Choroid plexus epithelial cell (primary cell): ENCODE data around the gene SMPD2.

Experiments used
- DNase-seq: peaks from one replicate; pipeline ENCODE4 v3.0.0-alpha.2; 2010; ENCODE audit warnings: low read depth
- H3K4me3 ChIP-seq: 2 replicates; pipeline ENCODE4 v1.5.1; 2011; ENCODE audit warnings: low read depth, mild to moderate bottlenecking, control low read depth, low read length, moderate library complexity
- TF ChIP-seq, protein P1 (sequence below): conservative IDR thresholded peaks from 2 replicates; pipeline ENCODE4 v1.5.1; 2011; ENCODE audit warnings: low read depth, mild to moderate bottlenecking, control low read depth, inconsistent platforms, low read length, moderate library complexity

The SMPD2 gene

DNA sequence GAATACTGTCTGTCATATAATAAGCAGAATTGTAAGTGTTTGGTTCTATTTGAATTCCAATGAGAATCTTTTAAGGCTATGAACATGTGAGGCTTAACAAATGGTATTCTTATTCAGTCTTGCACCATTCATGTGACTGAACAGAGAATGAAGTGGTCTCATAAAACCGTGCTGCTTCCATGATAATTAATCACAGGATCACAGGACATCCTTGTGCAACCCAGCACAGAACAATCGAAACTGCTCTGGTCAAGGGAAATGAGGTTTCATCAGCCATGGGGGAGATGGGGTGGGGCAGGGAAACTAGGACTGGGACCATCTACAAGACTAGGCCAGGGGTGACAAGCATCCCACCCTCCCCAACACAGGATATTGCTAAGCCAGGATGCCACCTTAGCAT lies 6.1 kb upstream of the SMPD2 start:
- DNase-seq: no peak
- no peak overlapping the region for H3K4me3 ChIP-seq
- TF ChIP-seq, protein P1, sequence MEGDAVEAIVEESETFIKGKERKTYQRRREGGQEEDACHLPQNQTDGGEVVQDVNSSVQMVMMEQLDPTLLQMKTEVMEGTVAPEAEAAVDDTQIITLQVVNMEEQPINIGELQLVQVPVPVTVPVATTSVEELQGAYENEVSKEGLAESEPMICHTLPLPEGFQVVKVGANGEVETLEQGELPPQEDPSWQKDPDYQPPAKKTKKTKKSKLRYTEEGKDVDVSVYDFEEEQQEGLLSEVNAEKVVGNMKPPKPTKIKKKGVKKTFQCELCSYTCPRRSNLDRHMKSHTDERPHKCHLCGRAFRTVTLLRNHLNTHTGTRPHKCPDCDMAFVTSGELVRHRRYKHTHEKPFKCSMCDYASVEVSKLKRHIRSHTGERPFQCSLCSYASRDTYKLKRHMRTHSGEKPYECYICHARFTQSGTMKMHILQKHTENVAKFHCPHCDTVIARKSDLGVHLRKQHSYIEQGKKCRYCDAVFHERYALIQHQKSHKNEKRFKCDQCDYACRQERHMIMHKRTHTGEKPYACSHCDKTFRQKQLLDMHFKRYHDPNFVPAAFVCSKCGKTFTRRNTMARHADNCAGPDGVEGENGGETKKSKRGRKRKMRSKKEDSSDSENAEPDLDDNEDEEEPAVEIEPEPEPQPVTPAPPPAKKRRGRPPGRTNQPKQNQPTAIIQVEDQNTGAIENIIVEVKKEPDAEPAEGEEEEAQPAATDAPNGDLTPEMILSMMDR: no peak

DNA sequence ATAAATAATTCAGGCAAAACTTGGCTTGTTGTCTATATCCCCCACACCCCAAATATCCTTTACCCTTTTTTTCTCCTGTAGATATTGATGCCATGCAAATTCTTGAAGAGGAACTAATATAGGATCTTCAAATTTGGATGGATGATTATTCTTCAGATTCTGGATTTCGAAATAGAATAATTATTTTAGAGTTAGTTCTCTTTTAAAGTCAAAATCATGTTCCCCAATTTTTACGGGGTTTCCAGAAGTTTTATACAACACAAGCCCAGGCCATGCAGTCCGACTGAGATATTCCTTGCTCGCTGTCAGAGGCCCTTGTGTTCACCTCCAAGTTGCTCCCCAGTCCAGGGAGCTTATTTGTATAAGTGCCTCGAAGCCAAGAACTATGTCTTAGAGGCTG lies 4.5 kb upstream of the SMPD2 start:
- H3K4me3 ChIP-seq: no peak overlapping the region
- no peak for DNase-seq
- TF ChIP-seq, protein P1: no peak

DNA sequence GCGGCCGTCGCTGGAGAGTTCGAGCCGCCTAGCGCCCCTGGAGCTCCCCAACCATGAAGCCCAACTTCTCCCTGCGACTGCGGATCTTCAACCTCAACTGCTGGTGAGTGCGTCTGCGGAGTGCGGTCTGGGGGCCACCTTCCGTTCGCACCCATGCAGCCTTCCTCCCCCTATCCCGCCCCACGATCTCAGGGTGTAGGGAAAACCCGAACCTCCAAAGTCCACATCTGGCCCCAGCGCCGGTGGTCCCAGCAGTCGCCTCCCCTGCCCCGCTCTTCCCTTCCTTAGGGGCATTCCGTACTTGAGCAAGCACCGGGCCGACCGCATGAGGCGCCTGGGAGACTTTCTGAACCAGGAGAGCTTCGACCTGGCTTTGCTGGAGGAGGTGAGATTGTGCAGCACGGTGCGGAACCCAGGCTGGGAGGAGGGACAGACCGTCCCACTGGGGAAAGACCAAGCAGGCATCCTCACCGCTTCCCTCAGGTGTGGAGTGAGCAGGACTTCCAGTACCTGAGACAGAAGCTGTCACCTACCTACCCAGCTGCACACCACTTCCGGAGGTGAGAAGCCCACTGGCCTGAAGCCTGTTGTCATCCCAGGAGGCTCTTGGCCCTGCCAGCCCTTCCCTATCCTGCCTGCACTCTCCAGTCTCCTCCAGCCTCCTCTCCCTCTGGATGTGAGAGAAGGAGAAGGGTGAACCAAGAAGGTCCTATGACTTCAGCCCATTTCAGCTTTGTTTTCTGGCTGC lies 719 bp downstream of the SMPD2 start:
- peak overlapping the region; percentile 83 for H3K4me3 ChIP-seq
- TF ChIP-seq, protein P1: peak; percentile 37
- peak; percentile 72 for DNase-seq

DNA sequence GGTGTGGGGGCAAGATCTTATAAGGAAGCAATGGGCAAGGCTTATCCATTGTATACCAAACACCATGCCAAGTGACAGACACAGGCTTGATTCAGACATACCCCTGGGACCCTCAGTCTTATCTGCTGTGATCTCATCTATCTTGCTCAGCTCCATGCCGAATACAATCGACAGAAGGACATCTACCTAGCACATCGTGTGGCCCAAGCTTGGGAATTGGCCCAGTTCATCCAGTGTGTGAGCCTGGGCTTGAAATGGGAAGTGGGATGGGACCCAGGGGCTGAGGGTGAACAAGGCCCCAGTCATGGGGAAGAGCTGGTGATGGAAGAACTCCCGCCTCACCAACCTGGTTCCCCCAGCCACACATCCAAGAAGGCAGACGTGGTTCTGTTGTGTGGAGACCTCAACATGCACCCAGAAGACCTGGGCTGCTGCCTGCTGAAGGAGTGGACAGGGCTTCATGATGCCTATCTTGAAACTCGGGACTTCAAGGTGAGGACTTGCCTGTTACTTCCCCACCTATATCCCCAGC lies 1.9 kb downstream of the SMPD2 start:
- DNase-seq: no peak
- H3K4me3 ChIP-seq: no peak overlapping the region
- TF ChIP-seq, protein P1: no peak

DNA sequence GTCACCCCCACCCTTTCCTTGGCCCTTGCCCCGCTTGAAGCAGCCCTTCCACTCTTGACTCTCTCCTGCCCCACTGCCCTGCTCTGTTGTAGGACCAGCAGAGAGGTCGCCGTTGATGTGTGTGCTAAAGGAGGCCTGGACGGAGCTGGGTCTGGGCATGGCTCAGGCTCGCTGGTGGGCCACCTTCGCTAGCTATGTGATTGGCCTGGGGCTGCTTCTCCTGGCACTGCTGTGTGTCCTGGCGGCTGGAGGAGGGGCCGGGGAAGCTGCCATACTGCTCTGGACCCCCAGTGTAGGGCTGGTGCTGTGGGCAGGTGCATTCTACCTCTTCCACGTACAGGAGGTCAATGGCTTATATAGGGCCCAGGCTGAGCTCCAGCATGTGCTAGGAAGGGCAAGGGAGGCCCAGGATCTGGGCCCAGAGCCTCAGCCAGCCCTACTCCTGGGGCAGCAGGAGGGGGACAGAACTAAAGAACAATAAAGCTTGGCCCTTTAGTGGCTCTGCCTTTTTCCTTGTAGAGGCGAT lies 3.0 kb downstream of the SMPD2 start:
- no peak overlapping the region for H3K4me3 ChIP-seq
- TF ChIP-seq, protein P1: no peak
- no peak for DNase-seq

DNA sequence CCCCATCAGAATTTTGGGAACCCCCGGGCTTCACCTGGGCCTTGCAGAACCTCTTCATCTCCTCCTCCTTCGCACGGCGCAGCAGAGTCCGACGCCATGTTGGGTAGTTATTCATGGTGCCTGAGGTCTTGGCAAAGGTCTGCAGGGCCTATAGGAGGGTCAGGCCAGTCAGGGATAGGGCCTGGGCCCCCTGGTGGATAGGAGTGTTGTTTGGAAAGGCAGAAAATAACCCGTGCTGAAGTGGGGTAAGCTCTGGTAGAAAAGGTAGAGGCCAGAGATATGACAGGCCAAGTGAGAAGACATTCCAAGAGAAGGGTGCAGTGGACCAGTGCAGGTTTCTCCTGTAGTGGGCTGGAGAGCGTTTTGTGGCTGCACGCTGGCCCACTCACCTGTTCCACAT lies 4.9 kb downstream of the SMPD2 start:
- TF ChIP-seq, protein P1: peak; percentile 27
- H3K4me3 ChIP-seq: no peak overlapping the region
- no peak for DNase-seq

DNA sequence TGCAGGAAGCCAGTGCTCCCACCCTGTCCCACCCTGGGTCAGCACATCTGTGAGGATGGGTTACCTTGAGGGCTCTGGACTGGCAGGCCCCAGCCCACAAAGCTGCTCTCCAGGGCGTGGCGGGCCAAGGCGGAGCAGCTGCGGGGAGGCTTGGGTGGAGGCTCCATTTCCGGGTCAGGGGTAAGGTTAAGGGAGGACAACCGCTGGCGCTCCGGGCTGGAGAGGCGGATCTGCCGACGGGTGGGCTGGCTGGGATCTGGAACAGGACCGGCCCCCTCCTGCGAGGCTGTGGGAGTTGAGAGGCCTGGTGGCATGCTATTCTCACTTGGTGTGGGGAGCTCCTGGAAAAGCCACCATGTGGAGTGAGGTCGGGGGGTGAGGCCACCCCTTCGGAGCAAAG lies 5.5 kb downstream of the SMPD2 start:
- DNase-seq: no peak
- TF ChIP-seq, protein P1: no peak
- H3K4me3 ChIP-seq: no peak overlapping the region
